Stimulated activated naive B cell treated with anti-CD40 and anti-IgM and Interleukin-4, amounts not matched to agents 10 μg/mL and 1 μg/mL and 100 μg/mL, for 72 hours (primary cell): ENCODE results near the gene SHFL.

ENCODE experiments used
- ATAC-seq, 2 donors: fragments of 150-1000 bp; cut with Tn5 transposase; replicated peaks; 2 replicates each; pipeline ENCODE4 v1.10.0; 2021; ENCODE audit warnings: moderate library complexity in 1 of 2
- DNase-seq: peaks from one replicate; pipeline ENCODE4 v3.0.0; 2021
- H3K27ac Mint-ChIP-seq: one replicate; pipeline ENCODE4 v1.8.0; 2022; ENCODE audit warnings: mild to moderate bottlenecking, mixed read lengths
- H3K27me3 Mint-ChIP-seq, 2 donors: one replicate each; pipeline ENCODE4 v1.8.0; 2022; ENCODE audit warnings: mixed read lengths in 2 of 2
- H3K36me3 Mint-ChIP-seq, 2 donors: one replicate each; pipeline ENCODE4 v1.8.0; 2022; ENCODE audit warnings: mixed read lengths in 2 of 2, mild to moderate bottlenecking in 1 of 2
- H3K4me1 Mint-ChIP-seq, 2 donors: one replicate each; pipeline ENCODE4 v1.8.0; 2022; ENCODE audit warnings: mixed read lengths in 2 of 2, mild to moderate bottlenecking in 1 of 2
- H3K4me3 Mint-ChIP-seq, 2 donors: one replicate each; pipeline ENCODE4 v1.8.0; 2022; ENCODE audit warnings: mild to moderate bottlenecking in 2 of 2, mixed read lengths in 2 of 2, moderate library complexity in 1 of 2
- H3K9me3 Mint-ChIP-seq, 2 donors: one replicate each; pipeline ENCODE4 v1.8.0; 2022; ENCODE audit warnings: mixed read lengths in 2 of 2, mild to moderate bottlenecking in 1 of 2

The SHFL gene

GRCh38 chr19:10085641-10086590, at the start of gene SHFL:
TSS of gene SHFL (plus strand) at chr19:10086317. CDS start at chr19:10086428, 111 bp downstream.
- peak within 1 kb of the TSS; percentile 90 to 92 for H3K4me3 Mint-ChIP-seq
- H3K36me3 Mint-ChIP-seq = peaks cover 24 to 28% of the 10 kb centered on the region in 2 donors
- no peaks in the 10 kb centered on the region for H3K9me3 Mint-ChIP-seq
- H3K4me1 Mint-ChIP-seq = peaks cover 9 to 20% of the 10 kb centered on the region in 2 donors
- peak within 1 kb of the TSS; percentile 92 for H3K27ac Mint-ChIP-seq
- H3K27me3 Mint-ChIP-seq = no peaks in the 10 kb centered on the region
- DNase-seq (peak; percentile 77), ATAC-seq (peak; percentile 93 to 94)

- Mint-ChIP-seq H3K4me3 (no peak overlapping the region), H3K4me1 (no peaks in the 10 kb centered on the region), H3K36me3 (peaks cover 7% of the 10 kb centered on the region in 2 donors), H3K27me3 (peaks cover 35 to 38% of the 10 kb centered on the region in 2 donors), H3K9me3 (peaks cover 10 to 17% of the 10 kb centered on the region in 2 donors), H3K27ac (no peak overlapping the region)
- ATAC-seq (no peak), DNase-seq (no peak)
These were observed 49.5 kb upstream of the SHFL start for GRCh38 chr19:10036601-10037071.

GRCh38 chr19:10037367-10037766, 48.8 kb upstream of the SHFL start:
- H3K4me1 Mint-ChIP-seq = no peaks in the 10 kb centered on the region
- ATAC-seq = no peak
- no peak overlapping the region for H3K27ac Mint-ChIP-seq
- H3K36me3 Mint-ChIP-seq = peaks cover 9 to 11% of the 10 kb centered on the region in 2 donors
- H3K4me3 Mint-ChIP-seq = no peak overlapping the region
- peaks cover 33 to 34% of the 10 kb centered on the region in 2 donors for H3K27me3 Mint-ChIP-seq
- no peak for DNase-seq
- H3K9me3 Mint-ChIP-seq = peaks cover 15 to 23% of the 10 kb centered on the region in 2 donors

- H3K36me3 Mint-ChIP-seq = peaks cover 9 to 12% of the 10 kb centered on the region in 2 donors
These were observed 48.3 kb upstream of the SHFL start for GRCh38 chr19:10037809-10038208.

DNA sequence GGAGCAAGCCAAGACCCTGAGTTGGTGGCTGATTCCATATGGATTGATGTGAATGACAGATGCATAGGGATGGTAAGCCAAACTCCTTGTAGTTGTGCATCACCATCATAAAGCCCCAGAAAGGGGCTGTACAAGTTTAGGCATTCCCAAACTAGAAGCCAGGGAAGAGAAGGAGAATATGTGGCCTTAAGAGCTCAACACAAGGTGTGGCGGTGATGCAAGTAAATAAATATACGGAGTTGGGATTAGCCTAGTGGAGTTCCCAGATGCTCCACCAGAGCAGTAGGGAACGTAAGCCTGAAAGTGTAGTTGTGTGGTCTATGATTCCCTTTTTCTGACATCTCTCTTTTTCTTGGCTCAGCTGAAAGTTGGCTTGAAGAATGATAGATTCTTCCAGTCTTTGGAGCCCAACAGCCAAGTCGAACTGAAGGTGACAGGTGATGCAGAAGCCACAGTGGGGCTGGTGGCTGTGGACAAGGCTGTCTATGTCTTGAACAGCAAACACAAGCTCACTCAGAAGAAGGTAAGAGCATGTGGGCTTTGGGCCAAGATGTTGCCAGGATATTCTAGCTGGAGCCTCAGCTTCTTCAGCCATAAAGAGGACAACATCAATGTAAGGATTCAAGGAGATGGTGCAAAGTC, 42.7 kb upstream of the SHFL start:
- H3K27me3 Mint-ChIP-seq = peaks cover 30 to 44% of the 10 kb centered on the region in 2 donors
- peaks cover 47 to 48% of the 10 kb centered on the region in 2 donors for H3K9me3 Mint-ChIP-seq
- DNase-seq = peak; percentile 20
- H3K4me1 Mint-ChIP-seq = peaks cover 0 to 2% of the 10 kb centered on the region in 2 donors
- H3K27ac Mint-ChIP-seq = no peak overlapping the region
- H3K36me3 Mint-ChIP-seq = peaks cover 16 to 25% of the 10 kb centered on the region in 2 donors
- ATAC-seq = no peak
- no peak overlapping the region for H3K4me3 Mint-ChIP-seq

More at GRCh38 chr19:10037809-10038208, 48.3 kb upstream of the SHFL start:
- ATAC-seq = no peak
- Mint-ChIP-seq H3K4me1 (no peaks in the 10 kb centered on the region), H3K27ac (no peak overlapping the region), H3K27me3 (peaks cover 29% of the 10 kb centered on the region in 2 donors), H3K9me3 (peaks cover 20 to 26% of the 10 kb centered on the region in 2 donors), H3K4me3 (no peak overlapping the region)
- DNase-seq = no peak

DNA sequence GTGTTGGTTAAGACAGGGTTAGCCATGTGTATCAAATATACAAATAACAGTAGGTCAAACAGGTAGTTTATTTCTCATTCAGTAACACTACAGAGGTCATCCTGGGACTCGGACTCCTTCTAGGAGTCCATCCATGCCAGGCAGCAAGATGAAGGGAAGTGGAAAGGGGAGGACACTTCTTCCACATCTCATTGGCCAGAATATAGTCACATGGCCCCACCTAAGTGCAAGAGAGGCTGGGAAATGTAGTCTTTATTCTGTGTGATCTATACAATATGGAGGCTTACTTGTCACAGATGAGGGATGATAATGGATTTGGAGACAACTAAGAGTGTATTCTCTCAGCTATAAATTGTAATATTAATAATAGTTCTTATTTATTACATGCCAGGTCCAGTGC, 41.7 kb upstream of the SHFL start:
- Mint-ChIP-seq H3K27me3 (peaks cover 20 to 35% of the 10 kb centered on the region in 2 donors), H3K9me3 (peaks cover 45 to 52% of the 10 kb centered on the region in 2 donors), H3K27ac (no peak overlapping the region), H3K36me3 (peaks cover 16 to 25% of the 10 kb centered on the region in 2 donors), H3K4me3 (no peak overlapping the region), H3K4me1 (peaks cover 0 to 2% of the 10 kb centered on the region in 2 donors)
- ATAC-seq (no peak), DNase-seq (no peak)

GRCh38 chr19:10045371-10045770, 40.7 kb upstream of the SHFL start:
- Mint-ChIP-seq H3K27me3 (peaks cover 19 to 34% of the 10 kb centered on the region in 2 donors), H3K9me3 (peaks cover 45 to 48% of the 10 kb centered on the region in 2 donors), H3K27ac (peak overlapping the region; percentile 25)

GRCh38 chr19:10049626-10050025, 36.5 kb upstream of the SHFL start:
- Mint-ChIP-seq H3K4me3 (no peak overlapping the region), H3K9me3 (peaks cover 15% of the 10 kb centered on the region in 2 donors), H3K27ac (no peak overlapping the region), H3K36me3 (peaks cover 1 to 7% of the 10 kb centered on the region in 2 donors), H3K4me1 (peaks cover 0 to 2% of the 10 kb centered on the region in 2 donors), H3K27me3 (peaks cover 17 to 21% of the 10 kb centered on the region in 2 donors)
- ATAC-seq (no peak), DNase-seq (no peak)

More at GRCh38 chr19:10045371-10045770, 40.7 kb upstream of the SHFL start:
- H3K36me3 Mint-ChIP-seq = peaks cover 16 to 25% of the 10 kb centered on the region in 2 donors
- no peak for ATAC-seq
- no peak overlapping the region for H3K4me3 Mint-ChIP-seq
- no peak for DNase-seq
- peaks cover 0 to 2% of the 10 kb centered on the region in 2 donors for H3K4me1 Mint-ChIP-seq

DNA sequence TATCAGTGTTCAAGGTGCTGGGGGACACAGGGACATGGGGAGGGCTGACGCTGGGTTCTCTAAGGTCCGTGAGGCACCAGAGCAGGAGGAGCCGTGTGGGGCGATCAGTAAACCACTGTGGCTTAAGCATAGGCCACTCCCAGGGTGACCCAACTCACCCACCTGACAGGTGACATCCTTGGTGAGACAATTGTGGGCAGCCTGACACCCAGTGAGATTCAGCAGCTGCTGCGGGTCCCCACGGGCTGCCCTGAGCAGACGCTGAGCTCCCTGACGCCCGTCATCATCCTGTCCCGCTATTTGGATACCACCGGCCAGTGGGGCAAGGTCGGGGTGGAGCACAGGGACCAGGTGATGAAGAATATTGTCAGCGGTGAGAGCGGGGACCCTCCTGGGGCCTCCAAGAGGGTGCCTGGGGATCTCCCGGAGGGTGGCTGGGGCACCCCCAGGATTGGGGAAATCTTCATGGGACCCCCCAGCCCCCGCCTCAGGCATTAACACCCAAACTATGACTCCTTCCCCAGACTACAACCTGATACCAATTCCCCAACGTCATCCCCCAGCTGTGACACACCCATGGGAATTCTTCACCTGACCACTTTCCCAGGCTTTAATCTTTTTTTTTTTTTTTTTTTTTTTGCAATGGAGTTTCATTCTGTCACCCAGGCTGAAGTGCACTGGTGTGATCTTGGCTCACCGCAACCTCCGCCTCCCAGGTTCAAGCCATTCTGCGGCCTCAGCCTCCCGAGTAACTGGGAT, 33.3 kb upstream of the SHFL start:
- H3K4me1 Mint-ChIP-seq = peaks cover 0 to 2% of the 10 kb centered on the region in 2 donors
- DNase-seq (no peak), ATAC-seq (peak in 1 of 2 donors; percentile 33)
- H3K4me3 Mint-ChIP-seq = no peak overlapping the region
- H3K9me3 Mint-ChIP-seq = peaks cover 3 to 7% of the 10 kb centered on the region in 2 donors
- peaks cover 0 to 2% of the 10 kb centered on the region in 2 donors for H3K36me3 Mint-ChIP-seq
- no peak overlapping the region for H3K27ac Mint-ChIP-seq
- H3K27me3 Mint-ChIP-seq = peaks cover 6 to 25% of the 10 kb centered on the region in 2 donors

DNA sequence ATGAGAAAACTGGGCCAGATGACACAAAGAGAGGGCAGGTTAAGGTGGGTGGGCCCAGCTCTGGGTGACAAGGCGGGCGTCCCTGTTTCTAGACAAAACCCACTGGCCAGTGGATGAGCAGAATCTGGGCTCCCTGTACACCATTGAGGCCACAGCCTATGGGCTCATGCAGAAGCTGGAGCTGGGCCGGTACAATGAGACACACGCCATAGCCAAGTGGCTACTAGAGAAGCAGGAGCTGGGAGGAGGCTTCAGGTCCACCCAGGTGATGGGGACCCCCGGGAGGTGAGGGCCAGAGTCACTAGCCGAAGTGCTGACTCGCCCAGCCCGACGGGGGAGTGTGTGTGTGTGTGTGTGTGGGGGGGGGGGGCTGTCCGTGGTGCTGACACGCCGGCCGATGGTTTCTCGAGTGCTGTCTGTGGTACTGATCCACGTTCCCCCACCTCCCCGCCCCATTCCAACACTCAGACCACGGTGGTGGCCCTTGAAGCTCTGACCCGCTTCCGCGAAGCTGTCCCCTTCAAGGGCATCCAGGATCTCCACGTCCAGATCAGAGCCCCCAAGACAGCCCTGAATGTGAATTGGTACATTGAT, 24.3 kb upstream of the SHFL start:
- ATAC-seq = no peak
- H3K4me1 Mint-ChIP-seq = no peaks in the 10 kb centered on the region
- no peak overlapping the region for H3K27ac Mint-ChIP-seq
- H3K4me3 Mint-ChIP-seq = no peak overlapping the region
- DNase-seq = no peak
- peaks cover 1 to 3% of the 10 kb centered on the region in 2 donors for H3K9me3 Mint-ChIP-seq
- H3K36me3 Mint-ChIP-seq = peaks cover 0 to 2% of the 10 kb centered on the region in 2 donors
- H3K27me3 Mint-ChIP-seq = peaks cover 33 to 44% of the 10 kb centered on the region in 2 donors

GRCh38 chr19:10068205-10068604, 17.9 kb upstream of the SHFL start:
- H3K9me3 Mint-ChIP-seq = peaks cover 4 to 6% of the 10 kb centered on the region in 2 donors
- H3K27ac Mint-ChIP-seq = no peak overlapping the region

GRCh38 chr19:10069046-10069445, 17.1 kb upstream of the SHFL start:
- Mint-ChIP-seq H3K9me3 (peaks cover 6 to 8% of the 10 kb centered on the region in 2 donors), H3K27ac (no peak overlapping the region), H3K27me3 (peaks cover 19 to 47% of the 10 kb centered on the region in 2 donors), H3K4me1 (no peaks in the 10 kb centered on the region), H3K4me3 (no peak overlapping the region), H3K36me3 (peaks cover under 1 to 5% of the 10 kb centered on the region in 2 donors)
- DNase-seq = no peak
- ATAC-seq = no peak

More at GRCh38 chr19:10068205-10068604, 17.9 kb upstream of the SHFL start:
- Mint-ChIP-seq H3K27me3 (peaks cover 23 to 47% of the 10 kb centered on the region in 2 donors), H3K4me3 (no peak overlapping the region), H3K36me3 (peaks cover 0 to 5% of the 10 kb centered on the region in 2 donors), H3K4me1 (no peaks in the 10 kb centered on the region)
- DNase-seq = no peak
- no peak for ATAC-seq

GRCh38 chr19:10070730-10071446, 15.2 kb upstream of the SHFL start:
- Mint-ChIP-seq H3K4me3 (no peak overlapping the region), H3K36me3 (peaks cover 3 to 6% of the 10 kb centered on the region in 2 donors), H3K9me3 (peaks cover 4 to 10% of the 10 kb centered on the region in 2 donors), H3K4me1 (no peaks in the 10 kb centered on the region), H3K27ac (no peak overlapping the region), H3K27me3 (peaks cover 20 to 46% of the 10 kb centered on the region in 2 donors)
- DNase-seq = no peak
- ATAC-seq = no peak
